ENCODE results near the gene TSHZ2.
"Not testable (repeated sequence)": the region's sequence is repeated elsewhere in the genome, so short reads cannot be mapped to it uniquely, and the experiment has no call there.

The TSHZ2 gene

DNA sequence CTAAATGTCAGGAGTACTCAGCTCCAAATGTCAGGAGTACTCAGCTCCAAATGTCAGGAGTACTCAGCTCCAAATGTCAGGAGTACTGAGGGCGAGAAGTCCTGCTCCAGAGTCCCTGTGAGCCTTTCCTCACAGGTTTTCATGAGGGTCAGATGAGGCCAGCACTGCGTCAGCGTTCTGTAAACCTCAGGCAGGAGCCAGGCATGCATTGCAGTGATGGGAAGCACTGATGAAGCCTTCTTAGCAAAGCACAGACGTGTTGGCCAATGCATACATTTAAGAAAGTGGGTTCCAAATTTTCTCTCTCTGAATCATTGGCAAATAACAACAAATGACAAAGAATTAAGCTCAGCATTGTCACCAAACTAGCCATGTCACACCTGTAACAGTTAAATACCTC is 366.6 kb downstream of the TSHZ2 start:
- no peak for DNase-seq (ENCODE audit: low spot score)

DNA sequence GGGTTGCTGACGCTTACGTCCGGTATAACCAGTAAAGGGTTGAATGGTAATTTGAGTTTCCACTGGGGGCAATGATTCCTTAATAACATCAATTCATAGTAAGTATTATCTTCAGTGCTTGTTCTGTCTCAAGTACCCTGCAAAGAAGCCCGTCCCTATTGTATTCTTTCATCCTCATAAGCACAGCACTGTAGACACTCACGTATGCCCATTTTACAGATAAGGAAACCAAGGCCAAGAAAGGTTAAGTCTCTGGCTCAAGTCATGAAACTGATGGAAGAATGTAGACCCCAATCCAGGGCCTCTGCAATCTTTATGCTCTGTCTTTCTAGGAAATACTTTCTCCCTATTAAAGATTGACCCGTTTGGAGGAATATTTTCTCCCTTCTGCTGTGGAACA is 370.3 kb downstream of the TSHZ2 start:
- no peak for DNase-seq (ENCODE audit: low spot score)

DNA sequence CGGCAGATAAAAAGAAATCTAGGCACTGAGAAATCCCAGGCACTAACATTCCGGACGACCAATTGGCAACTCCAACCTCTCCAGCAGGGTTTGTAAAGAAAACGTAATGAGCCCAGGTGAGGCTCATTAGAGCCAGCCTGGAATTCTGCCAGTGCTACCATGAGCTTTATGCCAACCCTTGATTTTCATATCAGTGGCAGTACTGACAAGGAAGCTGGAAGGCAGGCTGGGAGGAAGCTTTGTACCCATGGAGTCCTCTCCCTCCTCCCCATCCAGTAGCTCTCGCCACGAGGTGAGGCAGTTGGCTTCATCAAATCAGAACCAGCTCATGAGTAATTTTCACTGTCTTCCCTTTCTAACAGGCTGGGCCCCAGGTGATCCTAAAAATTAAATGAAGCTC is 371.3 kb downstream of the TSHZ2 start:
- DNase-seq (ENCODE audit: low spot score), result no peak

DNA sequence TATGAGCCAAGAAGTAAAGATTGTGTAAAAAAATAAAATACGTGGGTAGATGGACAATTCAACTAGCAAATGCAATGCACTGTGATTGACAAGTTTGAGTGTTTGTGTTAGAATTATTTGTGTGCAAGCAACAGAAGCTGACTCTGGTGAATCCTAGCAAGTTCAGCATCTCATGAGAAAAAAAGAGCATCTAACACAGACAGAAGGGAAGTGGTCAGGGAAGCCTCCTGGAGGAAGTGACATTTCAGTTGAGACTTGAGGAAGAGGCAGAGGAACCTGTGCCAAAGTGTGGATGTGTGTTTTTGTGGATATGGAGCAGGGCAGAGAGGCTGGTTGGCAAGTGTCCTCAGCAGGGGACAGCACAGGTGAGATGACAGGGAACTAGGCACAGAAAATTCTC is 372.7 kb downstream of the TSHZ2 start:
- DNase-seq (ENCODE audit: low spot score), result no peak

DNA sequence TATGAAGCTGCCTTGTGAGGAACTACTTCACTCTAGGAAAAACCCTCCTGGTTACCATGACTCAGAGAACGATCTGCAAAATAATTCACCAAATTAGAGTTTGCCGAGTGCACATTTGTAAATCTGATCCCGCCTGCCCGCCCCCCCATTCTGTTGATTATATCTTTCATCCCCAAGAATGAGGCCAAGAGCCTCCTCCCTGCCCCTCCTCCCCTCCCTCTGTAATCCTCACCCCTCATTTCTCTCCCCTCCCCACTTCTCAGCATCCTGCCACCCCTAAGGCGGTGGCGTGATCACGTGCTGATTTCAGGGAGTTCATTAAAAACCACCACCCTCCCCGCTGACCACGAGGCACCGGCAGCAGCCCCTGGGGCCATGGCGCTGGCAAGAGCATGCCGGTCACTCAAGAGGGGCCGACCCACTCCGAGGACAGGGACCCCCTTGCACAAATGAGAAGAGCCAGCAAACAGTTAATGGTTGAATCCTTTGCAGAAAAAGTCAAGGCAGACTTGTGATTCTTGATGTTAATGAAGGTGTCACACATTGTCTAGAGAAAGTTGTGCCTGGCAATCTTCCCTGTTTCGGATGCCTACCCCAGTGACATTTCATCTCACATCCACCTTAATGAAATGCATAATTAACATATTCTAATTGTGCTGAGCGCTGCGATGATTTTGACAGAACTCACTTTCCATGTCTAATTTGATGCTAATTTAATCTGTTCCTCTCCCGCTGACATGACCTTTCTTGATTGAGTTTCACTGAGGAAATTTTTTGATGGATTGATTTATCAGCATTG is 373.6 kb downstream of the TSHZ2 start:
- no peak for DNase-seq (ENCODE audit: low spot score)

DNA sequence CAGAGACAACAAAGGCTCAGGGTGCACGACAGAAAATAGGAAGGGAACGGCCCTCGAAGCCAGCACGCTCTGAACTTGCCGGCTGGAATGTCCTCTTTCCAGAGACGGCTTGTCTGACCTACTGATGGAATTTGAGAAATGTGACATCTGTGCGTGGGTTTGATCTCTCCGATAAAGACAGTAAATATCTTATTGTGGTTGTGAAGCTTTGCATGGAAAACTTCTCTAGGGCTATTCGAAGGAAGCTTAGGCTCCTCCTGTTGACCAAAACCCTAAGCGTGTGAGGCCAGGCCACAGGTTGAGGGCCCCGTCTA is 374.1 kb downstream of the TSHZ2 start:
- no peak for DNase-seq (ENCODE audit: low spot score)

DNA sequence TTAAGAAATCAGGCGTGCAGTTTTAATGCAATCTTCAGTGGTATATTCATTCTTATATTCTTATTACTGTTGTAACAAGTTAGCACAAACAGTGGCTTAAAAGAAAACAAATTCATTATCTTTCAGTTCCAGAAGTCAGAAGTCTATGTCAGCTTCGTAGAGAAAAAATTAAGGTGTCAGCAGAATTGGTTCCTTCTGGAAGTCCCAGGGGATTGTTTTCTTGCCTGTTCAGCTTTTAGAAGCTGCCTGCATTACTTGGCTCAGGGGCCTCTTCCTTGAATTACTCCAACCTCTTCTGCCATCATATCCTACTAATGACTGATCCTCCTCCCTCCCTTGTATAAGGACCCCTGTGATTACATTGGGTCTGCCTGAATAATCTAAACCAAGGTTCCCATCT is 377.6 kb downstream of the TSHZ2 start:
- no peak for DNase-seq (ENCODE audit: low spot score)

DNA sequence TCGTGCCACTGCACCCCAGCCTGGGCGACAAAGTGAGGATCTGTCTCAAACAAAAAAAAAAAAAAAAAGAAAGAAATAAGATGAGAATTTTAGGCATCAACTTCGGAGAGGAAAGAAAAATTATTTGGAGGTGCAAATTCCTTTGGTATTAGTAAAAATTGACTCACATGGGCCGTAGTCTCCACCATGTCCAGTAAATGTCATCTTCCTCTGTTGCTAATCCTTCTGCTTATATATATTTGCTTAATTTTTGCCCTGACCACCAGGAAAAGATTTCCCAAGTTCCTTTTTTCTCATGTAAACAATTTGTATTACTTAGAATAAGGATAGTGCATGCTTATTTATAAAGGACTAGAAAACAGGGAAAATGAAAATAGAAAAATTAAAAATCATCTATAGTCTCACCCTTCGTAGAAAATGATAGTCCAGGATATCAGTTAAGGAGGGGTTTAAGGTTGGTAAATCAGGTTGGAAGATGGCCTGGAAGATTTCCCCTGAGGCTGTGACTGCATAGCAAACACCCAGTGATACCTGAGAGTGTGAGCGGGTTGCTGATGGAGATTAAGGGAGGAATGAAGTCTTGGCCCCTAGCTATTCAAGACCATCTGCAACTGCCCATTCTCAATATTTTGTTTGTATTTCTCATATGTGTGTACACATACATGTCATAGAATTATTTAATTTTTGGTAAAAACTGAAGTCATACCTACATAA is 380.7 kb downstream of the TSHZ2 start:
- DNase-seq (ENCODE audit: low spot score), result no peak

DNA sequence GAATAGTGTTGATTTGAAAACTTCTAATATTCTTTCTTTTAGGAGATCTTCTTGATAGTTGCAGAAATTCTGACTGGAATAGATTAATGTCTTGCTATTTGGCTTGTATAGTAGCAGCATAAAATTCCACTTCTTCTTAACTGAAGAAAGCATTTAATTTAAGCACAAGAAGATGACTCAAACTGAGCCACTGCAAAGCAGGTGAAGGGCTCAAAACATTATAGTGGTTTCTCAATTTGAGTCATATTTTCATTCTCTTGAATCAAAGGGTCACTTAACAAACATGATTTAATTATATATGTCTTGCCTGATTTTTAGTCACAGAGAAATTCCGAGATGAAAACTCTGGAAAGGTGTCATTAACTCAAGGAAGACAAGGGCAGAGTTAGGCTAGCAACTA is 382.2 kb downstream of the TSHZ2 start:
- DNase-seq (ENCODE audit: low spot score), result no peak

DNA sequence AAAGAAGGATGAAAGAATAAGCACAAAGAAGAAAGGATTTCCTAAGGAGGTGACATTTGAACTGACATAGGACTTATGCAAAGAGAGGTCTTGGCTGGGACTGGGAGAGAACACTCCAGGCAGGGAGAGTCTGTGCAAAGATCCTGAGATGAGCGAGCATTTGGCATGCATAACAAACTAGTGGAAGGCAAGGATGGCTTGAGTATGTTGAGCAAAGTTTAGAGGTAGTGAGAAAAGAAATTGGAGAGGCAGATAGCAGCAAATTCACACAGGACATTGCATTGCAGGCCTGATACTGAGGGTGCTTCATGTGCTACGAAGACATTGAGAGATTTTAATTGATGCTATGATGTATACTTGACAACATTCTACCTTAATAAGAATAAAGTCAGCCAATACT is 383.6 kb downstream of the TSHZ2 start:
- no peak for DNase-seq (ENCODE audit: low spot score)

DNA sequence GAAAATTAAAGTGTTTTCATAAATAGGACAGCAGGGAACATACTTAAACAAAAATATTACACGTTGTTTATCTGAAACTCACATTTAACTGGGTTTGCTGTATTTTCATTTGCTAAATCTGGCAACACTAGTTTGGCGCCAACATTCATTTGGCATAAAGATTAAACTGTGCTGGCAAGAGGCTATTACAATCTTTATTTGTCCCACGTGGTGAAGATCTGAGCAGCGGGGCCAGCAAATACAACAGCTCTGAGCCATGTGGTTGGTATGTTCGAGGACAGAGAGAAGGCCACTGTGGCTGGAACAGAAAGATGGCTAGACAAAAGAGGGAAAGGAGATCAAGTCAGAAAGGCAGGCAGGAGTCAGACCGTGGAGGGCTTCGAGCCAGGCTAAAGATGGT is 387.3 kb downstream of the TSHZ2 start:
- DNase-seq (ENCODE audit: low spot score), result no peak

DNA sequence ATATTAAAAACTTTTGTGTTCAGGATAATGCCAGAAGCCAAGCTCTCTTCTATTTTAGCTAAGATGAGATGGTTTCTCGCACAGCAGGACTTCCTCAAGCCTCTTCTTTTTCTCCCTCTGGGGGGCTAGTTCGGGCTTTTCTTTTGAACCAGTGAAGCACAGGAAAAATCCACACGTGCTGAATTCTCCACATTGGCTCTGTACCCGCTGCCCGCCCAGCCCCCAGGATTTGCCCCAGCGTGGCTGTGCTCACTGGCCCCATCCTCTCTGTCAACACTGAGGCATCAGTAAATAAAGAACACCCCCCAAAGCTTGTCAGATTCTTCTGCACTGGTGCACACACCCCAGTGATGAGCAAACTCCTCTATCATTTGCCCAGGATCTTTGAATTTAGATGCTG is 388.7 kb downstream of the TSHZ2 start:
- no peak for DNase-seq (ENCODE audit: low spot score)

DNA sequence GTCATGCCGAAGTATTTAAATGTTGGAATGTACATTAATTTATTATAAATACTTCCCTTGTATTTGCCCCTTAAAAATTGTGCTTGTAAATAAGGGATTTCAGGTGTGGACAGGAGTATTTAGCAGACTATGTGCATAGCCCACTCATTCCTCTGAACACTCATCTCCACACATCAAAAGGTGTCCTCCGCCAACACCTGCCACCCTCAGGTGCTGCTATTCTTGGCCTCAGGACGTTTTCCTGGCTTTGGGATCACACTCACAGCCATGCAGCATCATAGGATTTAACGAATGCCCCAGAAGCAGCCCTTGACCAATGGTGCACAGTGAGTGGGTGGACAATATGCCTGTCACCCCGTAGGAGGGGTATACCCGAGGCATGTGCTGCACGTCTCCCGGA is 390.6 kb downstream of the TSHZ2 start:
- DNase-seq (ENCODE audit: low spot score), result no peak

DNA sequence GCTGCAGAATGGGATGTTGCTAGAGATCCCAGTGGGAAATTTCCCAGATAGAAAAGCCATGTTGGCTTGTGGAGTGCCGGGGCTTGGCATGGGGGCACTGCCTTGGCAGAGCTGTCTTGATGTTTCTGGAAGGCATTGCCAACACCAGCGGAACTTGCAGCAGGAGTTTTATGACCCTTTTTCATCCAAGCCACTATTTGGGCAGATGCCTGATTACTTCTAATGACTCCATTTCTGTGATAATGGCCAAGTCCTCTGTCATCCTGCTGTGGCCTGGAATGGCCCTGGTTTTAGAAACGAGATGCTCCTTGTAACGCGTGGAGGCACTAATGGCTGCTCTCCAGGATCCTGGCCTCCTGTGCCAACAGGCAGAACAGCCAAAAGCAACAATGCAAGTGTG is 392.5 kb downstream of the TSHZ2 start:
- no peak for DNase-seq (ENCODE audit: low spot score)

DNA sequence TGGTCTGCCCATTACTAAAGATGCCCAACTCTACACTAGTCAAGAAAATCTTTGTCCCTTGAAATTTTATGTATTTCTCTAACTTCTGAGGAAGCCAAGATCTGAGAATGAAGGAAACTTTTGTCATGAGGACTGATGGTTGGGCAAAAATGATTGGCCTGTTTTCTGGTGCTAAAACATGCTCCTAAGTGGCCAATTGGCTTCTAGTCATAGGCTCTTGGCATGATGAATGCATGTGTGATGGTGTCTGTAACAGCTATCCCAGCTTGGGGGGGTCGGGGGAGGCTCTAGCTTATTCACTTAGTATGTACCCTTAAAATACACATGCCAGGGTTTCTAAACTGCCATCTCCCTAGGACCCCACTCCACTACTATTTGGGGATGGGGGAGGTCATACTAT is 392.9 kb downstream of the TSHZ2 start:
- no peak for DNase-seq (ENCODE audit: low spot score)

DNA sequence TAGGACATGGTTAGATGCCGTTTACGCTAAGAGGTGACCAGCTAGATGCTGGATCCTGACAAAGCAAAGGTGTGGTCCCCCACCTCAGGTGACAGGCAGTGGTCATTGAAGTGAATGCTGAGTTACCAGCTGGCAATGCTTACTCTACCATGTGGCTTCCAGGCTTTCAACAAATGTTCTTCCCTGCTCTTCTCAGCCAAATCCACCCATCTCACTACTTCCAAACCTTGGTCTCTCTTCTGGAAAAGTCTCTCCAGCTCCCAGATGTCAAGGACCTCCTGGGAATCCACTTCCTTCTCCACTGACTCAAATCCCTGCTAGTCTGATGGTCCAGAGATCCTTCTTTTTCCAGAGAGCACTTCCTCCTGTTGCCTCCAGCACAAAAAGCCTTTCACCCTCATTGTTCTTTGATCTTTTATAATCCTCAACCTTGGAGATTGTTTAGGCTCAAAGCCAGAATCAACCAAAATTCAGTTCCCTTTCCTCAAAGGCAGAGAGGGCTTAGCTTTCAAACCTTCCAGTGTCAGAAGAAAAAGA is 393.4 kb downstream of the TSHZ2 start:
- DNase-seq (ENCODE audit: low spot score), result no peak

DNA sequence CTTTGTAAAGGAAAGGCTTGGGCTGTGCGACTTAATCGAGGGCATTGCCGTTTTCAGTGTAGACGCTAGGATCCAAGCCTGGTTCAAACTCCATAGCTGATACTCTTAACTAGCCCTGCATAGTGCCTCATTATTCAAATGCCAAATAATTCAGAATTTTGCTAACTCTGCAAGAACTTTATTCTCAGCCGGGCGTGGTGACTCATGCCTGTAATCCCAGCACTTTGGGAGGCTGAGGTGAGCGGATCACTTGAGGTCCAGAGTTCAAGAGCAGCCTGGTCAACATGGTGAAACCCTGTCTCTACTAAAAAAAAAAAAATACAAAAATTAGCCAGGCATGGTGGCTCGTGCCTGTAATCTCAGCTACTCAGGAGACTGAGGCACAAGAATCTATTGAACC is 394.8 kb downstream of the TSHZ2 start:
- DNase-seq (ENCODE audit: low spot score), result not testable (repeated sequence)

DNA sequence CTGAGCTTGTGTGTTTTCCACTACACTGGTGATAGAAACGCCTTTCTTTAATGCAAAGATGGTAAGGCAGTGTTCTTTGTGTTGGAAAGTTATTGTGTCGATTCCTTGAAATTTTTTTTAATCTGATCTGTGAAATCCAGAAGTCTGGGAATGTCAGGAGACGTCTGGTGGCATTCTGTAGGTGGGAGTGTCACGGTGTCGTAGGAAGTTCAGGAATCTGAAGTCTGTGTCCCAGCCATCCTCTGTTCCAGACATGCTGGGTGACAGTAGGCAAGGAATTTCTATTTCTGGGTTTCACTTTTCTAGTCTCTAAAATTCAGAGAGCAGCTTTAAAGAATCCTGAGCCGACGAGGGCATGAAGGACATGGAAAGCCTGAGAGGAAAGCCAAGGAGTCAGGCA is 397.7 kb downstream of the TSHZ2 start:
- no peak for DNase-seq (ENCODE audit: low spot score)

DNA sequence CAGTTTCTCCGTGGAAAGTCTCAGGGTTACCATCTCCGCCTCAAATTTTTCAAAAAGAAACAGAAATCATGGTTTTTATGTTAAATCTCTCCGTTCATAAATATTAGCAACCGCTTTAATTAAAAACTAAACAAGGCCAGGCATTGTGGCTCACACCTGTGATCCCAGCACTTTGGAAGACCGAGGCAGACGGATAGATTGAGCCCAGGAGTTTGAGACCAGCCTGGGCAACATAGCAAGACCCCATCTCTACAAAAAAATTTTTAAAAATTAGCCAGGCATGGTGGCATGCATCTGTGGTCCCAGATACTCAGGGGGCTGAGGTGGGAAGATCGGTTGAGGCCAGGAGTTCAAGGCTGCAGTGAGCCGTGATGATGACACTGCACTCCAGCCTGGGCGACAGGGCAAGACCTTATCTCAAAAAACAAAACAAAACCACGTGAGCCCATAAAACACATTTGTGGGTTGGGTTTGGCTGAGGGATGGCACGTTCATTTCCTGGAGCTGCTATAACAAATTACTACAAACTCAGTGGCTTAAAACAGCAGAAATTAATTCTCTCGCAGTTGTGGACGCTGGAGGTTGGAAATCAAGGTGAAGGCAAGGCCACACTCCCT is 398.3 kb downstream of the TSHZ2 start:
- DNase-seq (ENCODE audit: low spot score), result no peak

DNA sequence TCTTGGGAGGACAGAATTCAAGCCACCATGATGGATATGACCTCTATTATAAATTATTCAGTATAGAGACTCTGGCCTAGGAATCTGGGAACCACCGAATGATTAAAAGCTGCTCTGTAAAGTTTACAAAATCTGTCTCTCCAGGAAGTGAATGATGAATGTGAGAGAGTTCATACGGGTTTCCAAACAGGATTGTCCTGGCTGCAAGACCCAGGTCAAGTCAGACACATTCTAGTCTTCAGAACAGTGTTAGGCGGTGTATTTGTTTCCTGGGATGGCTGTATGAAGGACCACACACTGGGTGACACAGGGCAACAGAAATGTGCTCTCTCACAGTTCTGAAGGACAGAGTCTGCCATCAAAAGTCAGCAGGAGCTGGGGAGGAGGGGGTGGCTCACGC is 399.1 kb downstream of the TSHZ2 start:
- no peak for DNase-seq (ENCODE audit: low spot score)

DNA sequence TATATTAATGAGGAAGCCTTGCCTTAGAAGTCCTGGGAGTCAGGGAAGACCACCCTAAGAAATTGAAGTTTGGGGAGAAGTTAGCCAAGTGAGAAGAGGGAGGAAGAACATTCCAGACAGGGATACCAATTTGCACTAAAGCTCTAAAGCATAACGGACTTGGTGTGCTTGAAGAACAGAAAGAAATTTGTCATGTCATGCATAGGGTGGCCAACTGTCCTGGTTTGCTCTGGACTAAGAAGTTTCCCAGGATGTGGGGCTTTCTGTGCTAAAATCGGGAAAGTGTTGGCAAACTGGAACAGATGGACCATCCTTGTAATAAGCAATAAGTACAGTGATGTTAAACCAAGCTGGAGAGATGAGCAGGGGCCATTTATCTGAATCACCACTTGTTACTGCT is 403.9 kb downstream of the TSHZ2 start:
- no peak for DNase-seq (ENCODE audit: low spot score)

DNA sequence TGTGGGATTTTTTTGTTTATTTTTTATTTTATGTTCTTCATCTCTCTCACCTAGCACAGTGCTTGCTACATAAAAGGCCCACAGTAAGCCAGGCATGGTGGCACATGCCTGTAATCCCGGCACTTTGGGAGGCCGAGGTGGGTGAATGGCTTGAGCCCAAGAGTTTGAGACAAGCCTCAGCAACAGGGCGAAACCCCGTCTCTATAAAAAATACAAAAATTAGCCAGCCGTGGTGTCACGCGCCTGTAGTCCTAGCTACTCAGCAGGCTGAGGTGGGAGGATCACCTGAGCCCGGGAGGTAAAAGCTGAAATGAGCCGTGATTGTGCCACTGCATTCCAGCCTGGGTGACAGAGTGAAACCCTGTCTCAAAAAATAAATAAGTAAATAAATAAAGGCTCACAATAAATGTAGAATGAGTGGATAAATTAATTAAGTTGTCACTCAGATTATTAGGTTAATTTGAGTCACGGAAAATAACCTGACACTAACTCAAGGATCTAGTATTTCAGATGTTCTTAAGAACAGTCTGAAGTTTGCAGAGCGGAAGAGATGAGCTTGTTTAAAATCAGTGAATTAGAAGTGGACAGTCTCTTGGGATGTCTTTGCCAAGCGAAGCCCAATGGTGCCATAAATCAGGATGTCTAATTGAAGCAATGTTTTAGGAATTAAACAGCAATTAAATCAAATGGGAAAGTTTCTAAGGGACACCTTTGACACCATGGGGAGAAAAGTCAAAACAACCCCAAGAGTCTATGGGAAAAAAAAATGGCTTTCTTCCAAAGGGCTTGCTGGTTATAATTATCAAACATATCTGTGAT is 407.1 kb downstream of the TSHZ2 start:
- no peak for DNase-seq (ENCODE audit: low spot score)
